Panc1 (cell line): Measurements from ENCODE around the gene SEC16A. TPM values are rescaled to one million over a fixed set of nuclear protein-coding genes. Genes with fewer than 3 reads are reported as not detected.

ENCODE experiments used
- ATAC-seq: fragments of 200-7000 bp; cut with Tn5 transposase; 2 replicates; pipeline ENCODE4 v1.9.1; 2020; ENCODE audit warnings: mild to moderate bottlenecking, moderate library complexity
- BruUV-seq: library from RNA; stranded (reverse); fragments of 400-500 nt; replicated peaks from 2 replicates; lab custom pipeline; 2021; lab: Mats Ljungman, UMichigan
- CTCF ChIA-PET: fragments of 300-600 bp; sonication (Branson Sonifier 250); formaldehyde crosslinking; loops from one replicate; lab custom pipeline; 2022; ENCODE audit warnings: antibody characterized with exemption; lab: Charles Lee
- POLR2A ChIA-PET: fragments of 300-600 bp; sonication (Branson Sonifier 250); formaldehyde crosslinking; loops from one replicate; lab custom pipeline; 2022; ENCODE audit warnings: antibody characterized with exemption; lab: Charles Lee
- DNase-seq: peaks from one replicate; pipeline ENCODE4 v3.0.0-alpha.2; 2010; ENCODE audit warnings: low read depth, low spot score
- H3K27ac ChIP-seq: 2 replicates; pipeline ENCODE4 v1.5.1; 2011; ENCODE audit warnings: mild to moderate bottlenecking, low read length, inconsistent platforms
- H3K27me3 ChIP-seq: fragments of 200-500 bp; sonication (Bioruptor generic); 2 replicates; pipeline ENCODE4 v1.6.0; 2014; ENCODE audit warnings: low read length, inconsistent platforms; ENCODE audit not compliant: control insufficient read depth, insufficient read depth
- H3K36me3 ChIP-seq: fragments of 200-500 bp; sonication (Bioruptor generic); 2 replicates; pipeline ENCODE4 v1.5.1; 2014; ENCODE audit warnings: inconsistent platforms, mild to moderate bottlenecking, low read length, moderate library complexity; ENCODE audit not compliant: control insufficient read depth, insufficient read depth
- H3K4me1 ChIP-seq: 2 replicates; pipeline ENCODE4 v1.5.1; 2011; ENCODE audit warnings: inconsistent platforms, mild to moderate bottlenecking, low read length, moderate library complexity; ENCODE audit not compliant: control insufficient read depth, insufficient read depth
- H3K4me3 ChIP-seq, 2 experiments: 2 replicates each; pipeline ENCODE4 v1.5.1; 2011 to 2012; ENCODE audit warnings: low read depth in 2 of 2, low read length in 2 of 2, mild to moderate bottlenecking in 2 of 2, inconsistent platforms in 1 of 2, moderate library complexity in 1 of 2
- H3K9me3 ChIP-seq: fragments of 200-500 bp; sonication (Bioruptor generic); 2 replicates; pipeline ENCODE4 v1.5.1; 2014; ENCODE audit warnings: low read depth, mild to moderate bottlenecking, inconsistent platforms, low read length, moderate library complexity; ENCODE audit not compliant: control insufficient read depth, insufficient read depth
- POLR2AphosphoS5 ChIP-seq: IDR thresholded peaks from 2 replicates; pipeline ENCODE4 v1.6.1; 2012; ENCODE audit warnings: mild to moderate bottlenecking, low read depth, low read length, moderate library complexity
- SIN3A ChIP-seq: IDR thresholded peaks from 2 replicates; pipeline ENCODE4 v1.6.1; 2012; ENCODE audit warnings: low read depth, mild to moderate bottlenecking, low read length, moderate library complexity, borderline replicate concordance; ENCODE audit not compliant: insufficient read depth
- TCF7L2 ChIP-seq: IDR thresholded peaks from 2 replicates; pipeline ENCODE4 v1.6.1; 2011; ENCODE audit warnings: mild to moderate bottlenecking, low read depth, low read length, inconsistent platforms
- in situ Hi-C: cut with HindIII; loops from 2 replicates; pipeline ENCODE4 v1.10.0; 2016; ENCODE audit warnings: low sequenced_read_pairs, low pct_unique_long_range_greater_than_20kb
- intact Hi-C: fragments of 100-400 bp; cut with micrococcal nuclease; formaldehyde crosslinking; loops from one replicate; pipeline ENCODE4 v1.10.0; 2022; ENCODE audit not compliant: unreplicated experiment
- total RNA-seq: library from RNA; stranded (reverse); gene quantifications from one replicate; pipeline ENCODE4 v1.2.1, GENCODE V29; 2021; ENCODE audit not compliant: unreplicated experiment
- TF ChIP-seq, protein P1 (sequence below): fragments of 450-650 bp; IDR thresholded peaks from 2 replicates; pipeline ENCODE4 v1.5.1; 2017; ENCODE audit warnings: mild to moderate bottlenecking
- TF ChIP-seq, protein P2 (sequence below), 2 experiments: IDR thresholded peaks; 2 replicates each; pipeline ENCODE4 v1.6.1; 2011 to 2012; ENCODE audit warnings: low read depth in 2 of 2, control low read depth in 1 of 2, low read length in 1 of 2, mild to moderate bottlenecking in 1 of 2, moderate library complexity in 1 of 2; ENCODE audit not compliant: insufficient read depth in 1 of 2

The SEC16A gene
- total RNA-seq, 1 experiment from 2014 or later = 76.5 TPM

DNA sequence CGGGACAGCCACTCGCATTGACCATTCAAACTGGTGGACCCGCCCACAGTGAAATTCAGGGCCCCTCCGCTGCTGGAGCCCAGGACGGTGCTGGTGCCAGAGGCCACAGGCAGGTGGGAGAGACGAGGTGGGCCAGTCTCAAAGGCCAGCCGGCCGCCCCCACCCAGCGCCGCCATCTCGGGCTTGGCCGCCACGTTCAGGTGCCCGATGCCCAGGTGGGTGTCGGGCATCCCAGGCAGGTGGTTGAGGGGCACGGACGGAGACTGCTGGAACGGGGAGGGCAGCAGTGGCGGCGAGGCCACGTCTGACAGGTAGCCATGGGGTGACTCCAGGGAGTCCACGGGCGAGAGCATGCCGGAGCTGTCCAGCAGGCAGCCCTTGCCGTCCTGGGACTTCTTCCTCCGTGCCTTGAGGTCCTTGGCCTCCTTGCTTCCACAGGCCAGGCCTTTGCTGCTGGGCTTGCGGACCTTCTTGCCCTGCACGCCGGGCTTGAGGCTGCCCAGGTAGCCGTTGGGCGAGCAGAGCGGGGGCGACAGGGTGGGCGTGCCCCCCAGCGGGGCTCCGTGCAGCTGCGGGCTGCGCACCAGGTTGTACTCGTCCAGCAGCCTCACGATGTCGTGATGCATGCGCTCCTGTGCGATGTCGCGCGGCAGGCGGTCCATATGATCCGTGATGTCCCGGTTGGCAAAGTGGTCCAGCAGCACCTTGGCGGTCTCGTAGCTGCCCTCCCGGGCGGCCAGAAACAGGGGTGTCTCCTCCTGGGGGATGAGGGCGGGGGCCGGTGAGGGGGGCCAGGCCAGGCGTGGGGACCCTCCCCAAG is 14.2 kb upstream of the SEC16A start:
- no peak overlapping the region for H3K4me3 ChIP-seq
- ATAC-seq = no peak
- intact Hi-C loops (no loop called here), in situ Hi-C loops (no loop called here)
- BruUV-seq = no TSS peak
- ChIA-PET POLR2A (no interaction called here), CTCF (no interaction called here)
- no peaks in the 10 kb centered on the region for H3K9me3 ChIP-seq
- H3K27ac ChIP-seq = no peak overlapping the region
- no peaks in the 10 kb centered on the region for H3K27me3 ChIP-seq
- no peak for DNase-seq
- no peaks in the 10 kb centered on the region for H3K36me3 ChIP-seq
- H3K4me1 ChIP-seq = no peaks in the 10 kb centered on the region
- TF ChIP-seq SIN3A = no peak
- no peak for TF ChIP-seq TCF7L2
- TF ChIP-seq, protein P1, sequence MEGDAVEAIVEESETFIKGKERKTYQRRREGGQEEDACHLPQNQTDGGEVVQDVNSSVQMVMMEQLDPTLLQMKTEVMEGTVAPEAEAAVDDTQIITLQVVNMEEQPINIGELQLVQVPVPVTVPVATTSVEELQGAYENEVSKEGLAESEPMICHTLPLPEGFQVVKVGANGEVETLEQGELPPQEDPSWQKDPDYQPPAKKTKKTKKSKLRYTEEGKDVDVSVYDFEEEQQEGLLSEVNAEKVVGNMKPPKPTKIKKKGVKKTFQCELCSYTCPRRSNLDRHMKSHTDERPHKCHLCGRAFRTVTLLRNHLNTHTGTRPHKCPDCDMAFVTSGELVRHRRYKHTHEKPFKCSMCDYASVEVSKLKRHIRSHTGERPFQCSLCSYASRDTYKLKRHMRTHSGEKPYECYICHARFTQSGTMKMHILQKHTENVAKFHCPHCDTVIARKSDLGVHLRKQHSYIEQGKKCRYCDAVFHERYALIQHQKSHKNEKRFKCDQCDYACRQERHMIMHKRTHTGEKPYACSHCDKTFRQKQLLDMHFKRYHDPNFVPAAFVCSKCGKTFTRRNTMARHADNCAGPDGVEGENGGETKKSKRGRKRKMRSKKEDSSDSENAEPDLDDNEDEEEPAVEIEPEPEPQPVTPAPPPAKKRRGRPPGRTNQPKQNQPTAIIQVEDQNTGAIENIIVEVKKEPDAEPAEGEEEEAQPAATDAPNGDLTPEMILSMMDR = no peak
- TF ChIP-seq POLR2AphosphoS5 = no peak
- TF ChIP-seq, protein P2, sequence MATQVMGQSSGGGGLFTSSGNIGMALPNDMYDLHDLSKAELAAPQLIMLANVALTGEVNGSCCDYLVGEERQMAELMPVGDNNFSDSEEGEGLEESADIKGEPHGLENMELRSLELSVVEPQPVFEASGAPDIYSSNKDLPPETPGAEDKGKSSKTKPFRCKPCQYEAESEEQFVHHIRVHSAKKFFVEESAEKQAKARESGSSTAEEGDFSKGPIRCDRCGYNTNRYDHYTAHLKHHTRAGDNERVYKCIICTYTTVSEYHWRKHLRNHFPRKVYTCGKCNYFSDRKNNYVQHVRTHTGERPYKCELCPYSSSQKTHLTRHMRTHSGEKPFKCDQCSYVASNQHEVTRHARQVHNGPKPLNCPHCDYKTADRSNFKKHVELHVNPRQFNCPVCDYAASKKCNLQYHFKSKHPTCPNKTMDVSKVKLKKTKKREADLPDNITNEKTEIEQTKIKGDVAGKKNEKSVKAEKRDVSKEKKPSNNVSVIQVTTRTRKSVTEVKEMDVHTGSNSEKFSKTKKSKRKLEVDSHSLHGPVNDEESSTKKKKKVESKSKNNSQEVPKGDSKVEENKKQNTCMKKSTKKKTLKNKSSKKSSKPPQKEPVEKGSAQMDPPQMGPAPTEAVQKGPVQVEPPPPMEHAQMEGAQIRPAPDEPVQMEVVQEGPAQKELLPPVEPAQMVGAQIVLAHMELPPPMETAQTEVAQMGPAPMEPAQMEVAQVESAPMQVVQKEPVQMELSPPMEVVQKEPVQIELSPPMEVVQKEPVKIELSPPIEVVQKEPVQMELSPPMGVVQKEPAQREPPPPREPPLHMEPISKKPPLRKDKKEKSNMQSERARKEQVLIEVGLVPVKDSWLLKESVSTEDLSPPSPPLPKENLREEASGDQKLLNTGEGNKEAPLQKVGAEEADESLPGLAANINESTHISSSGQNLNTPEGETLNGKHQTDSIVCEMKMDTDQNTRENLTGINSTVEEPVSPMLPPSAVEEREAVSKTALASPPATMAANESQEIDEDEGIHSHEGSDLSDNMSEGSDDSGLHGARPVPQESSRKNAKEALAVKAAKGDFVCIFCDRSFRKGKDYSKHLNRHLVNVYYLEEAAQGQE (IDR thresholded peaks at IDR 0.05; ENCODE audit: insufficient read depth in 1 of 2, low read depth in 2 of 2, low read length in 1 of 2) = peak in 1 of 2 experiments; percentile 68; a peak in 1 of 4 replicates

DNA sequence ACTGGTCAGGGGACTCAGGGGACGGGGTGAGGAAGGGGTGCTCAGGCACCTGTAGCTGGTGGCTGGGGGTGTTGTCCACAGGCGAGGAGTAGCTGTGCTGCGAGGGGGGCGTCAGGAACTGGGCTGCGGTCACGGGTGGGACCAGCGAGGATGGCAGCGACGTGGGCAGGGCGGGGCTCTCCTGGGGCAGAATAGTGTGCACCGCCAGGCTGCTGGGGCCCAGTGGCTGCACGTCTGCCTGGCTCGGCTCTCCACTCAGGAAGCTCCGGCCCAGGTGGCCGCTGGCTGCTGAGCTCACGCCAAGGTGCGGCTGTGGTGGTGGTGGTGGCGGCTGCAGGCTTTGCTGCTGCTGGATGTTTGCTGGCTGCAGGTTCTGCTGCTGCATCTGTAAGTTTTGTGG is 13.3 kb upstream of the SEC16A start:
- POLR2A ChIA-PET = no interaction called here
- CTCF ChIA-PET = no interaction called here

More for the DNA sequence above, 13.3 kb upstream of the SEC16A start:
- TF ChIP-seq TCF7L2 = no peak
- TF ChIP-seq POLR2AphosphoS5 = no peak
- TF ChIP-seq, protein P1 = no peak
- TF ChIP-seq, protein P2 (IDR thresholded peaks at IDR 0.05; ENCODE audit: insufficient read depth in 1 of 2, low read depth in 2 of 2, low read length in 1 of 2) = no peak
- TF ChIP-seq SIN3A = no peak
- ATAC-seq (no peak), DNase-seq (no peak)
- no peaks in the 10 kb centered on the region for H3K27me3 ChIP-seq
- H3K4me3 ChIP-seq = no peak overlapping the region
- no TSS peak for BruUV-seq
- no peak overlapping the region for H3K27ac ChIP-seq
- in situ Hi-C loops (no loop called here), intact Hi-C loops (no loop called here)
- no peaks in the 10 kb centered on the region for H3K9me3 ChIP-seq
- no peaks in the 10 kb centered on the region for H3K36me3 ChIP-seq
- H3K4me1 ChIP-seq = no peaks in the 10 kb centered on the region
